Naive thymus-derived CD8-positive, alpha-beta T cell (primary cell): ENCODE measurements around the gene CASK. TPM values are rescaled to one million over a fixed set of nuclear protein-coding genes. Genes with fewer than 3 reads are reported as not detected.

Experiments
- ATAC-seq, 2 donors: fragments of 150-1000 bp; cut with Tn5 transposase in 1 of 2; sonication (Bioruptor Pico), chemical (Tn5 transposase) in 1 of 2; 1 replicate in 1 of 2; 2 replicates in 1 of 2; pipeline ENCODE4 v1.10.0; 2021; ENCODE audit warnings: mild to moderate bottlenecking in 2 of 2, moderate library complexity in 2 of 2
- POLR2A ChIA-PET: fragments of 350-600 bp; sonication (Branson Sonifier 250); formaldehyde crosslinking; loops from one replicate; lab custom pipeline; 2021; ENCODE audit warnings: antibody characterized with exemption; lab: Charles Lee
- DNase-seq, 10 donors: peaks; one replicate each; pipeline versions ENCODE4 v3.0.0 to v3.0.0-alpha.2; 2020 to 2022
- H3K27ac Mint-ChIP-seq, 10 donors: one replicate each; pipeline ENCODE4 v1.8.0; 2020 to 2022; ENCODE audit warnings: mild to moderate bottlenecking in 10 of 10, mixed read lengths in 10 of 10, moderate library complexity in 4 of 10, inconsistent platforms in 1 of 10
- H3K27me3 Mint-ChIP-seq, 5 donors: one replicate each; pipeline ENCODE4 v1.8.0; 2021 to 2022; ENCODE audit warnings: mixed read lengths in 5 of 5
- H3K36me3 Mint-ChIP-seq, 3 donors: one replicate each; pipeline ENCODE4 v1.8.0; 2020 to 2022; ENCODE audit warnings: mixed read lengths in 3 of 3, mild to moderate bottlenecking in 2 of 3, inconsistent platforms in 1 of 3
- H3K4me1 Mint-ChIP-seq, 4 donors: one replicate each; pipeline ENCODE4 v1.8.0; 2021 to 2022; ENCODE audit warnings: mixed read lengths in 4 of 4
- H3K4me3 Mint-ChIP-seq, 10 donors: one replicate each; pipeline ENCODE4 v1.8.0; 2020 to 2022; ENCODE audit warnings: mild to moderate bottlenecking in 10 of 10, mixed read lengths in 10 of 10, moderate library complexity in 6 of 10, inconsistent platforms in 1 of 10
- H3K9me3 Mint-ChIP-seq, 9 donors: one replicate each; pipeline ENCODE4 v1.8.0; 2020 to 2022; ENCODE audit warnings: mixed read lengths in 9 of 9, mild to moderate bottlenecking in 3 of 9, inconsistent platforms in 1 of 9, moderate library complexity in 1 of 9
- polyA plus RNA-seq, 3 donors: library from polyadenylated mRNA; unstranded; fragments of 300-500 nt; fragmentation: Illumina TruSeq; gene quantifications; one replicate each; pipeline ENCODE4 v1.2.3, GENCODE V29; 2021
- total RNA-seq, 8 experiments: library from RNA in 2 of 8; stranded (reverse) in 2 of 8; gene quantifications; one replicate each; pipeline ENCODE4 v1.2.3 and lab custom pipeline; 2021 to 2026

CASK gene
- total and polyA plus RNA-seq, 5 experiments from 2014 or later = 4.6 to 90.4 (median 16.1) TPM

GRCh38 chrX:41823402-41823801 is 100.0 kb downstream of the CASK start:
- ATAC-seq (no peak), DNase-seq (no peak)
- peaks cover 0 to 26% (median 6%) of the 10 kb centered on the region in 9 donors for H3K9me3 Mint-ChIP-seq
- peaks cover 0 to 20% (median 16%) of the 10 kb centered on the region in 3 donors for H3K36me3 Mint-ChIP-seq
- POLR2A ChIA-PET = no interaction called here
- H3K27ac Mint-ChIP-seq = peak overlapping the region in 3 of 10 donors; percentile 25 to 82 (median 47)
- no peaks in the 10 kb centered on the region for H3K27me3 Mint-ChIP-seq
- peak overlapping the region in 1 of 10 donors; percentile 59 for H3K4me3 Mint-ChIP-seq
- peaks cover 4 to 11% (median 5%) of the 10 kb centered on the region in 4 donors for H3K4me1 Mint-ChIP-seq

DNA sequence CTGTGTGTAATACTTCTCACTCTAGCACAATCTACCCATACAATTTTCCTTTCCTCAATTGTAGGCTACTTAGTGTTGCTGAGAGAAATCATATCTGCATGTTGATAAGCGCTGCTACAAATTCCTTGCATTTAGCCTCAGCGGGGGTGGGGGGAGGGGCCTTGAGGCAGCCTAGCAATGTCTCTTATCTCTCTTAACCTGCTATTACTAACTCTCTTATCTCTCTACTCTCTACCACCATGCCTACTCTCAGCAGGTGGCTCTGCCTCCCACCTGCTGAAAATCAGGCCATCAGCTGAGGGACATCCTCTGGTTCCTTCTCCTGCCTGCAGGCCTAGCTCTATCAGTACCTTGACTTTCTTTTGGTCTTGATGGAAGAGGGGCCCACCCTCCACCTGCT is 100.5 kb downstream of the CASK start:
- Mint-ChIP-seq H3K36me3 (peaks cover under 1 to 20% (median 13%) of the 10 kb centered on the region in 3 donors), H3K4me3 (no peak overlapping the region), H3K9me3 (peaks cover 0 to 29% (median 6%) of the 10 kb centered on the region in 9 donors), H3K27me3 (no peaks in the 10 kb centered on the region), H3K4me1 (peaks cover 3 to 8% (median 3%) of the 10 kb centered on the region in 4 donors), H3K27ac (peak overlapping the region in 2 of 10 donors; percentile 25 to 82)
- POLR2A ChIA-PET = no interaction called here
- DNase-seq = no peak
- ATAC-seq = no peak

DNA sequence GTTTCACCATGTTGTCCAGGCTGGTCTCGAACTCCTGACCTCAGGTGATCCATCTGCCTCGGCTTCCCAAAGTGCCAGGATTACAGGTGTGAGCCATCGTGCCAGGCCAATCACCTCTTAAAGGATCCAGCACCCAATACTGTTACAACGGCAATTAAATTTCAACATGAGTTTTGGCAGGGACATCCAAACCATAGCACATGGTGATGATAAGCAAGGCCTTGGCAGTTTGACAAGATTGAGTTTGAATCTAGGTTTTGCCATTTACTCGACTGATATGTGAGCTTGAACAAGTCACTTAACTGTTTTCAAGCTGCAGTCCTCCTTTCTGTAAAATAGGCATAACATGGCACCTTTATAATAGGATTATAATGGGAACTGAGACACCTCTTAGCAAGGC is 115.3 kb downstream of the CASK start:
- Mint-ChIP-seq H3K4me1 (peaks cover 8 to 28% (median 12%) of the 10 kb centered on the region in 4 donors), H3K27me3 (no peaks in the 10 kb centered on the region), H3K4me3 (no peak overlapping the region), H3K27ac (no peak overlapping the region), H3K9me3 (peaks cover 0 to 18% (median 0%) of the 10 kb centered on the region in 9 donors), H3K36me3 (peaks cover 0 to 3% (median 0%) of the 10 kb centered on the region in 3 donors)
- DNase-seq = no peak
- no peak for ATAC-seq
- POLR2A ChIA-PET = no interaction called here

DNA sequence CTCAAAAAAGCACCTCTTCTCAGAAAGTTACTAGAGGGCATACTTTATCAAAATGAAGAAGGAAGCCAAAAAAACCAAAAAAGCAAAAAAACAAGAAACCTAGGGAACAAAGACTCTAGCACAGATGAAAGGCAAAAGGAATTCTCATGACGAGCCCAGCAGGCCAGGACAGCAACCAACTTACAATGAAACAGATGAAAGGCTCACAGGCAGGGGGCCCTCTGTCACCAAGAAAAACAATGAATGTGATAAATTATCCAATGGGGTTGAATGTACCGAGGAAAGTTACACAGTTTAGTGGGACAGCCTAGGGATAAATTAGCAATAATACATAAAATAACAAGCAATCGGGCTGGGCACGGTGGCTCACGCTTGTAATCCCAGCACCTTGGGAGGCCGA is 120.4 kb downstream of the CASK start:
- Mint-ChIP-seq H3K36me3 (peaks cover 10 to 19% (median 11%) of the 10 kb centered on the region in 3 donors), H3K4me3 (no peak overlapping the region), H3K27ac (peak overlapping the region in 1 of 10 donors; percentile 49), H3K9me3 (peaks cover 0 to 23% (median 9%) of the 10 kb centered on the region in 9 donors), H3K4me1 (peaks cover 11 to 55% (median 24%) of the 10 kb centered on the region in 4 donors), H3K27me3 (no peaks in the 10 kb centered on the region)
- no peak for DNase-seq
- POLR2A ChIA-PET = no interaction called here
- ATAC-seq = no peak

GRCh38 chrX:41799661-41800060 is 123.7 kb downstream of the CASK start:
- H3K4me1 Mint-ChIP-seq = peaks cover 15 to 56% (median 31%) of the 10 kb centered on the region in 4 donors
- peaks cover 10 to 19% (median 11%) of the 10 kb centered on the region in 3 donors for H3K36me3 Mint-ChIP-seq
- POLR2A ChIA-PET = interaction anchor here (0.9 to 2.3 kb wide), 4 partner anchors 118 to 1322 kb away, joined by 3 to 12 read pairs (median 4); no protein-coding TSS in a partner anchor
- H3K4me3 Mint-ChIP-seq = no peak overlapping the region
- peaks cover 0 to 23% (median 9%) of the 10 kb centered on the region in 9 donors for H3K9me3 Mint-ChIP-seq
- H3K27ac Mint-ChIP-seq = peak overlapping the region in 8 of 10 donors; percentile 48 to 78 (median 70)
- DNase-seq (no peak), ATAC-seq (no peak)
- H3K27me3 Mint-ChIP-seq = no peaks in the 10 kb centered on the region

- Mint-ChIP-seq H3K9me3 (peaks cover 0 to 10% (median 0%) of the 10 kb centered on the region in 9 donors), H3K27ac (peak overlapping the region in 7 of 10 donors; percentile 2 to 88 (median 71)), H3K4me3 (no peak overlapping the region), H3K4me1 (peaks cover 15 to 39% (median 29%) of the 10 kb centered on the region in 4 donors), H3K27me3 (no peaks in the 10 kb centered on the region), H3K36me3 (peaks cover 3 to 8% (median 5%) of the 10 kb centered on the region in 3 donors)
- ATAC-seq (no peak), DNase-seq (no peak)
- POLR2A ChIA-PET = interaction anchor here (1.3 kb wide), 1 partner anchor 15 kb away, joined by 3 read pairs; no protein-coding TSS in a partner anchor
Measured at GRCh38 chrX:41796577-41796976, 126.8 kb downstream of the CASK start.

GRCh38 chrX:41796046-41796445 is 127.3 kb downstream of the CASK start:
- no peak overlapping the region for H3K4me3 Mint-ChIP-seq
- no peaks in the 10 kb centered on the region for H3K27me3 Mint-ChIP-seq
- H3K36me3 Mint-ChIP-seq = peaks cover 0 to 4% (median 0%) of the 10 kb centered on the region in 3 donors
- peaks cover 13 to 38% (median 27%) of the 10 kb centered on the region in 4 donors for H3K4me1 Mint-ChIP-seq
- DNase-seq (no peak), ATAC-seq (no peak)
- peak overlapping the region in 4 of 10 donors; percentile 6 to 72 (median 24) for H3K27ac Mint-ChIP-seq
- POLR2A ChIA-PET = no interaction called here
- peaks cover 0 to 5% (median 0%) of the 10 kb centered on the region in 9 donors for H3K9me3 Mint-ChIP-seq

- Mint-ChIP-seq H3K9me3 (no peaks in the 10 kb centered on the region), H3K4me1 (peaks cover 5 to 18% (median 15%) of the 10 kb centered on the region in 4 donors), H3K27me3 (no peaks in the 10 kb centered on the region), H3K4me3 (no peak overlapping the region), H3K27ac (peak overlapping the region in 7 of 10 donors; percentile 30 to 73 (median 51)), H3K36me3 (peaks cover 0 to 17% (median 2%) of the 10 kb centered on the region in 3 donors)
- POLR2A ChIA-PET = no interaction called here
- DNase-seq (no peak), ATAC-seq (no peak)
Measured at GRCh38 chrX:41789374-41789773, 134.0 kb downstream of the CASK start.

DNA sequence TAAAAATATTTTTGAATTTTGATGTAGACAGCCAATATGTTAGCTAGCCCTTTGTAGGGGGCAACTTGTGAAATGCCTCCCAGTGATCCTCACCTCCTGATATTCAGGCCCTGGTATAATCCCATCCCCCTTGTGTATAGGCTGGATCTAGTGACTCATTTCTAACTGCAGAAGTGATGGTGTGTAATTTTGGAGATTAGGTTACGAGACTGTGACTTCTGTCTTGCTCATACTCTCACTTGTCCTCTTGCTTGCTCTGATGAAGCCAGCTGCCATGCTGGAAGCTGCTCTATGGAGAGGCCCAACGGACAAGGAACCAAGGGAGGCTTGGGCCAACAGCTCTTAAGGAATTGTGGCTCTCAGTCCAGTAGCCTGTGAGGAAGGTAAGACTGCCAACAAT is 137.7 kb downstream of the CASK start:
- Mint-ChIP-seq H3K4me1 (peaks cover 5 to 30% (median 25%) of the 10 kb centered on the region in 4 donors), H3K27ac (peak overlapping the region in 6 of 10 donors; percentile 6 to 74 (median 60)), H3K9me3 (no peaks in the 10 kb centered on the region), H3K36me3 (peaks cover 0 to 24% (median 2%) of the 10 kb centered on the region in 3 donors), H3K4me3 (no peak overlapping the region), H3K27me3 (no peaks in the 10 kb centered on the region)
- DNase-seq (no peak), ATAC-seq (no peak)
- POLR2A ChIA-PET = no interaction called here

DNA sequence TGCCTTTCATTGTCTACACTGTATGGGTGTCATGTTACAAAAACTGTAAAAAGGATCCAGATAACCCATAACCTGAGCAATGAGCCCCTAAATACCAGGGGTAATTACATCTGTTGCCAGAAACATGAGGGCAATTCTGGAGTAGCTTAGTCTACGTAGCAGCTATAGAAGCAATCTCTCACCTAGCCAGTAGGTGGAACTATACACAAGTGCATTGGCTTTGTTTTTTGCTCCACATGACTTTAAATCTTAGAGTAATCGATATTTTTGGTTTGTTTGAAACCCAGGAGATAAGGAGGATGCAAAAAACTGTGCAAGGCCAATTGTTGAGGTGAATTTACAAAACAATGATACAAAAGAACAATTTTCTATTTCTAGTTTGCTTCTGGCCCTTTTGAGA is 141.9 kb downstream of the CASK start:
- no peaks in the 10 kb centered on the region for H3K9me3 Mint-ChIP-seq

DNA sequence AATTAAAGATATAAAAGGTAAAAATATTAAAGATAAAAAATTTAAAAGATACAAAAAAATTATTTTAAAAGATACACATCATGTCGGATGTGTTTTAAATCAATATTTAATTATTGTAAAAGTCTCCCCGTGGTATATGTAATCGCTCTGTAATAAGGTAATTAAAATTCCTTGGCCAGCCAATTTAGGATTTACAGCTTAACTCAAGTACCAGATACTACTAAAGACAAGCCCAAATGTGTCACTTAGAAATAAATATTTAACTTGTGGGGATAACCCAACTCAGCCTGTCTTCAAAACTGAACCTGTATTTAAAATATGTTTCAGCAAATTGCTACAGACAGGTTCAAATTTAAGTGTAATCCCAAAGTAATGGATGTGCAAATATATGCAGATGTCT is 143.4 kb downstream of the CASK start:
- no peaks in the 10 kb centered on the region for H3K27me3 Mint-ChIP-seq
- no peak overlapping the region for H3K4me3 Mint-ChIP-seq
- POLR2A ChIA-PET = interaction anchor here (0.5 kb wide), 1 partner anchor 1780 kb away, joined by 3 read pairs; no protein-coding TSS in a partner anchor
- peaks cover 0 to 10% (median 0%) of the 10 kb centered on the region in 3 donors for H3K36me3 Mint-ChIP-seq
- no peak overlapping the region for H3K27ac Mint-ChIP-seq
- no peaks in the 10 kb centered on the region for H3K9me3 Mint-ChIP-seq
- DNase-seq (no peak), ATAC-seq (no peak)
- peaks cover 0 to 20% (median 13%) of the 10 kb centered on the region in 4 donors for H3K4me1 Mint-ChIP-seq

More for the DNA sequence above, 141.9 kb downstream of the CASK start:
- ATAC-seq (peak; percentile 48 to 53), DNase-seq (peak in 5 of 10 donors; percentile 1 to 43 (median 35))
- Mint-ChIP-seq H3K27me3 (no peaks in the 10 kb centered on the region), H3K27ac (peak overlapping the region in 4 of 10 donors; percentile 6 to 77 (median 54)), H3K36me3 (peaks cover 0 to 20% (median 0%) of the 10 kb centered on the region in 3 donors), H3K4me1 (peaks cover 0 to 20% (median 11%) of the 10 kb centered on the region in 4 donors), H3K4me3 (peak overlapping the region in 1 of 10 donors; percentile 39)
- POLR2A ChIA-PET = interaction anchor here (1.3 kb wide), 2 partner anchors 16 to 141 kb away, joined by 3 read pairs; no protein-coding TSS in a partner anchor

DNA sequence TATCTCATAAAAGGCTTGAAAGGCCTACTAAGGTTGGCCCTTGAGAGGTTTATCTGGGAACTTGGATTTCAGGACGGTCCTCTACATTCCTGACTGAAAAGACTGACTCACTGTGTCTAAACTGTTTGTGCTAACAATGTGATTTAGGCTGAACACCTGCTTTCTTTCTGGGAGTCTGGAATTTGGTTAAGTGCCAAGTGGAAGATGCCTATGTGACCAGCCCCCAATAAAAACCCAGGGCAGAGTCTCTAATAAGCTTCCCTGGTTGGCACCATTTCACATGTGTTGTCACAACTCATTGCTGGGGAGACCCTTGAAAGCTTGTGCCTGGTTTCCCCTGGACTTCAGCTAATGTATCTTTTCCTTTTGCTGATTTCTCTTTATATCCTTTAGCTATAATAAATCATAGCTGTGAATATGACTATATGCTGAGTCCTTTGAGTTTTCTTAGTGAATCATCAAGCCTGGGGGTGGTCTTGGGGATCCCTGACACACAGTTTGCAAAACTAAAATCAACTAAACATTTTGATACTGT is 144.3 kb downstream of the CASK start:
- Mint-ChIP-seq H3K4me1 (peaks cover 0 to 18% (median 13%) of the 10 kb centered on the region in 4 donors), H3K36me3 (peaks cover 0 to 6% (median 0%) of the 10 kb centered on the region in 3 donors), H3K27me3 (no peaks in the 10 kb centered on the region), H3K27ac (no peak overlapping the region), H3K9me3 (no peaks in the 10 kb centered on the region), H3K4me3 (no peak overlapping the region)
- no peak for ATAC-seq
- no peak for DNase-seq
- POLR2A ChIA-PET = no interaction called here

DNA sequence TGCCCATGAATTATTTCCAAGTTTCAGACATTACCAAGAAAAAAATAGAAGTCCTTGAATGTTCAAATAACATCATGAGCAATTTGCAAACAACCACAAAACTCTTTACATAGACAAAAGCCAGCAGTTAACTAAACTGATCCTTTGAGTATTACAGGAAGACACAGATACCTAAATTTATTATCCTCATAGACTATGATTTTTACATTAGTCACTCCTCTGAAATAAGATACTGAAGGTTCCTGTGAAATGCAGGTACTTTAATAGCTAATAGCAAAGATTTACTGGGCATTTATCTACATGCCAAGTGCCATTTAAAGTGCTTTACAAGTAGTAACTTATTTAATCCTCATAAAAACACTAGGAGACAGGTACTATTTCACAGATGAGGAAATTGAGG is 161.7 kb downstream of the CASK start:
- Mint-ChIP-seq H3K27ac (no peak overlapping the region), H3K4me1 (peaks cover 9 to 26% (median 16%) of the 10 kb centered on the region in 4 donors), H3K27me3 (no peaks in the 10 kb centered on the region), H3K36me3 (peaks cover 0 to 6% (median 0%) of the 10 kb centered on the region in 3 donors), H3K9me3 (no peaks in the 10 kb centered on the region), H3K4me3 (no peak overlapping the region)
- DNase-seq = no peak
- POLR2A ChIA-PET = no interaction called here
- ATAC-seq = no peak
